Muscle layer of colon (tissue), 2 donors: Measurements from ENCODE around the gene SAMD8.
"Not testable (repeated sequence)": the region's sequence is repeated elsewhere in the genome, so short reads cannot be mapped to it uniquely, and the experiment has no call there.

Experiments
- H3K27ac ChIP-seq: one replicate; pipeline ENCODE4 v1.7.0; 2013; ENCODE audit warnings: low read depth, mild to moderate bottlenecking, low read length, moderate library complexity
- H3K27me3 ChIP-seq, 2 donors: one replicate each; pipeline ENCODE4 v1.7.0; 2013; ENCODE audit warnings: low read length in 2 of 2, mild to moderate bottlenecking in 2 of 2; ENCODE audit not compliant: insufficient read depth in 2 of 2, control insufficient read depth in 1 of 2
- H3K36me3 ChIP-seq: one replicate; pipeline ENCODE4 v1.7.0; 2013; ENCODE audit warnings: mild to moderate bottlenecking, low read length; ENCODE audit not compliant: insufficient read depth
- H3K4me1 ChIP-seq: one replicate; pipeline ENCODE4 v1.7.0; 2013; ENCODE audit warnings: mild to moderate bottlenecking, low read length; ENCODE audit not compliant: insufficient read depth
- H3K4me3 ChIP-seq, 2 donors: one replicate each; pipeline ENCODE4 v1.7.0; 2013; ENCODE audit warnings: low read length in 2 of 2, low read depth in 1 of 2, mild to moderate bottlenecking in 1 of 2, moderate library complexity in 1 of 2
- H3K9ac ChIP-seq: one replicate; pipeline ENCODE4 v1.7.0; 2013; ENCODE audit warnings: low read length
- H3K9me3 ChIP-seq: one replicate; pipeline ENCODE4 v1.7.0; 2013; ENCODE audit warnings: mild to moderate bottlenecking, low read length
- donor health status: abdominal sarcoma.
- donor health status: Adenocarcinoma of cecum.

Gene SAMD8

DNA sequence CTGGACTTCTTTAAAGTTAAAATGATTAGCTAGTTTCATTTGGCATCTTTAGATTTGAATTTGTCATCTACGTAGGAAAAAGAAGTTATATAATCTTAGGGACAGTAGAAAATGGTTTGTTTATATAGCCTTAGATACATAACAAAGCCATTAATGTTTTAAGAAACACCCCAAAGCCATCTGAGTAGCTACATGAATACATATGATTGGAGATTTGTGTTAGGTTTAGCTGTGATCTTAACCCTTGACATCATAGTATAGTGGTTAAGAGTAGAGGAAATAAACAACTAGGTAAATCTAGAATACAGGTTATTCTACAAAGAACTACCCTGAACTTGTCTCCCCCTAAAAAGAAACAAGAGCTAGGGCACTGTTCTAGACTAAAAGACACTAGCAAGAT is 18.1 kb downstream of the SAMD8 start:
- Histone ChIP-seq H3K9ac (no peak overlapping the region), H3K9me3 (no peaks in the 10 kb centered on the region), H3K4me1 (peaks cover 8% of the 10 kb centered on the region), H3K27ac (no peak overlapping the region), H3K4me3 (no peak overlapping the region), H3K27me3 (no peaks in the 10 kb centered on the region), H3K36me3 (peaks cover 4% of the 10 kb centered on the region)

DNA sequence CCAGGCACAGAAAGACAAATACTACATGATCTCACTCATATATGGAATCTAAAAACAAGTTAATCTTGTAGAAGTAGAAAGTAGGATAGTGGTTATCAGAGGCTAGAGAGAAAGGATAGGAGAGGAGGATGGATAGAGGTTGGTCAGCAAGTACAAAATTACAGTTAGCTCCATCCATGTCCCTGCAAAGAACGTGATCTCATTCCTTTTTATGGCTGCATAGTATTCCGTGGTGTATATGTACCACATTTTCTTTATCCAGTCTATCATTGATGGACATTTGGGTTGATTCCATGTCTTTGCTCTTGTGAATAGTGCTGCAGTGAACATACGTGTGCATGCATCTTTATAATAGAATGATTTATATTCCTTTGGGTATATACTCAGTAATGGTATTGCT is 22.2 kb downstream of the SAMD8 start:
- H3K9me3 ChIP-seq, H3K4me3 ChIP-seq, H3K27me3 ChIP-seq, H3K36me3 ChIP-seq, H3K9ac ChIP-seq, H3K27ac ChIP-seq: not testable (repeated sequence)
- peaks cover 10% of the 10 kb centered on the region for H3K4me1 ChIP-seq

DNA sequence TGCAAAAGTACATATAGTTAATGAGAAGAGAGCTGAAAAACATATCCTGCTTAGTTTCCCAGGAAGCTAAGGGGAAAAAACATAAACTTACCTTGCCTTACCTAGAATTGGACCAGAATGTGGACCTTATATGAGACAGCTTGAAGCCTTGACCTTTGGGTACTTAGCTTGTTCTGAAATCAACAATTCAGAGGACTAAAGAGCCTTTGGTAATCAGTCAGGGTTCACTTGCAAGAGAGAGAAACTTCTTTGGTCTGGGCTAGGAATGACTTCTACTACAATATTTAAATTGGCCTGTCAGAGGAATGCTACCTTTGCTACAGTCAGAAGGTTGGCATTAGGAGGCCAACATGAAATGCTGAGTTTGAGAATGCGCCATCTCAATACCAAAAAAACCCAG is 24.9 kb downstream of the SAMD8 start:
- H3K9me3 ChIP-seq: no peaks in the 10 kb centered on the region
- no peaks in the 10 kb centered on the region for H3K27me3 ChIP-seq
- no peaks in the 10 kb centered on the region for H3K36me3 ChIP-seq
- H3K27ac ChIP-seq: no peak overlapping the region
- H3K4me1 ChIP-seq: peaks cover 10% of the 10 kb centered on the region
- no peak overlapping the region for H3K4me3 ChIP-seq
- H3K9ac ChIP-seq: no peak overlapping the region

DNA sequence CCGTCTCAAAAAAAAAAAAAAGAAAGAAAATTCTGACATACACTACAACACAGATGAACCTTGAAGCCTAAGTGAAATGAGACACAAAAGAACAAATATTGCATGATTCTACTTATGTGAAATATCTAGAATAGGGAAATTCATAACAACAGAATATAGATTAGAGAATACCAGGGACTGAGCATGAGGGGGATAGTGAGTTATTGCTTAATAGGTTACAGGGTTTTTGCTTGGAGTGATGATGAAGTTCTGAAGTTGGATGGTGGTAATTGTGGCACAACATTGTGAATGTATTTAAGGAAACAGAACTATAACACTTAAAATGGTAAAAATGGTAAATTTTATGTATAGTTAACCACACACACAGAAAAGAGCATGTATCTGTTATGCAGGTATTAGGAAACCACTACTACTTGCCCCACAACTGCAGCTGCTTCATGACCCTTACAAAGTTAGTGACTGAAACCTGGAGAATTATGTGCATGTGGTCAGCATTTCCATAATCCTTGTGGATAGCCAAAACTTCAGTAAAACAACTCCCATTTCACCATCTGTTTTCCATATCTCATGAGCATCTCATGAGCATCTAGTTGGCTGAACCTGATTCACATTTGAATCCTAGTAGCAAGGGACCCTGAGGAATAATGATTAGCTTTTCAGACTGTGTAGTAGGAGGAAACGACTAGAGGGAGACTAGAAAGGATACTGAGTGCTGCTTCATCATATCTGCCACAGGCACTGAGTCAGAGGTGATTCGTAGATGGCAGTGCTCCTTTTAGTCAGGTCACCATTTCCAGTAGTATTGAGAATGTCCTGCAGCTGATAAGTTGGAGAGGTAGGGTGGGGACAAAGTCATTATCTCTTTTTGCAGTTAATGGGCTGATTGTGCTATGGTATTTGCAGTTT is 26.3 kb downstream of the SAMD8 start:
- Histone ChIP-seq H3K27ac (no peak overlapping the region), H3K36me3 (no peaks in the 10 kb centered on the region), H3K9ac (no peak overlapping the region), H3K27me3 (no peaks in the 10 kb centered on the region), H3K4me1 (peaks cover 10% of the 10 kb centered on the region), H3K9me3 (no peaks in the 10 kb centered on the region), H3K4me3 (no peak overlapping the region)

DNA sequence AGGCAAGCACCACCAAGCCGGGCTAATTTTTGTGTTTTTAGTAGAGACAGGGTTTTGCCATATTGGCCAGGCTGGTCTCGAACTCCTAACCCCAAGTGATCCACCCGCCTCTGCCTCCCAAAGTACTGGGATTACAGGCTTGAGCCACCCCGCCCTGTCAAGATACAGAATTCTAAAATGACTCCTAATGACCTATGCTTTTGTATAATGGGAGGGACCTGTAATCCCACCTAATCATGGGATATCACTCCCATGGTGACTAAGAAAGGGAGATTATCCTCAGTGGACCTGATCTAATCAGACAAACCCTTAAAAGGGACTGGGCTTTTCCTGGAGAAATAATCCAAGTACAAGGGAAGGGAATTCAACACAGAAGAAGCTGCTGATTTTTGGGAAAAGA is 28.8 kb downstream of the SAMD8 start:
- Histone ChIP-seq H3K27ac (no peak overlapping the region), H3K36me3 (no peaks in the 10 kb centered on the region), H3K9me3 (no peaks in the 10 kb centered on the region), H3K4me3 (no peak overlapping the region), H3K27me3 (no peaks in the 10 kb centered on the region), H3K9ac (no peak overlapping the region), H3K4me1 (peaks cover 22% of the 10 kb centered on the region)

DNA sequence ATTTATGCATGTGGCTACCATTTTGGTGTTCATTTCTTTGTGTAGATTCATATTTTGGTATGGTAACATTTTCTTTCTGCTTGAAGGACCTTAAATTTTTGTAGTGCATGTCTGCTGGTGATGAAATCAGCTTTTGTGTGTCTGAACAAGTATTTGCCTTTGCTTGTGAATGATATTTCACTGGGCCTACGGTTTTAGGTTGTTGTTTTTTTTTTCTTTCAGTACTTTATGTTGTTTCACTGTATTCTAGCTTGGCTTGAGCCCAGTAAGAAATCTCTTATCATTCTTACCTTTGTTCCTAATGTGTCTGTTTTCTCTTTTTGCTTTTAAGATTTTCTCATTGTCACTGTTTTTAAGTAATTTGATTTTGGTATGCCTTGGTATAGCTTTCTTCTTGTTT is 31.9 kb downstream of the SAMD8 start:
- H3K27ac ChIP-seq: no peak overlapping the region
- peaks cover 19% of the 10 kb centered on the region for H3K4me1 ChIP-seq

DNA sequence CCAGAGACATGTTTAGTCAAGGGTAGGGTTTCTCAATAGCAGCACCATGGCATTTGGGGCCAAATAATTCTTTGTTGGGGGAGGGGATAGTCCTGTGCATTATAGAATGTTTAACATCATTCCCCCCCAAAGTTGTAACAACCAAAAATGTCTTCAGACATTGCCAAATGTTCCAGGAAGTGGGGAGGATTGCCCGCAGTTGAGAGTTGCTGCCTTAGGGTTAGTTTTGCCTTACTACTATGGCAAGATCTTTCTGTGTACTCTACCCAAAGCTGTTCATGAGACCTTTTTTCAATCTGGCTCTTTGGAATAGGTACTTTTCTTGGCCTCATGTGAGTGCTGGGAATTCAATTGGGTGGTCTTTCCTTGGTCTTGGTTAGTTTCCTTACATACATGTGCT is 34.1 kb downstream of the SAMD8 start:
- Histone ChIP-seq H3K36me3 (no peaks in the 10 kb centered on the region), H3K27ac (no peak overlapping the region), H3K9me3 (no peaks in the 10 kb centered on the region), H3K9ac (no peak overlapping the region), H3K4me3 (no peak overlapping the region), H3K4me1 (peaks cover 19% of the 10 kb centered on the region), H3K27me3 (no peaks in the 10 kb centered on the region)

More for the DNA sequence above, 31.9 kb downstream of the SAMD8 start:
- no peaks in the 10 kb centered on the region for H3K27me3 ChIP-seq
- no peak overlapping the region for H3K4me3 ChIP-seq
- H3K36me3 ChIP-seq: no peaks in the 10 kb centered on the region
- H3K9me3 ChIP-seq: no peaks in the 10 kb centered on the region
- no peak overlapping the region for H3K9ac ChIP-seq

DNA sequence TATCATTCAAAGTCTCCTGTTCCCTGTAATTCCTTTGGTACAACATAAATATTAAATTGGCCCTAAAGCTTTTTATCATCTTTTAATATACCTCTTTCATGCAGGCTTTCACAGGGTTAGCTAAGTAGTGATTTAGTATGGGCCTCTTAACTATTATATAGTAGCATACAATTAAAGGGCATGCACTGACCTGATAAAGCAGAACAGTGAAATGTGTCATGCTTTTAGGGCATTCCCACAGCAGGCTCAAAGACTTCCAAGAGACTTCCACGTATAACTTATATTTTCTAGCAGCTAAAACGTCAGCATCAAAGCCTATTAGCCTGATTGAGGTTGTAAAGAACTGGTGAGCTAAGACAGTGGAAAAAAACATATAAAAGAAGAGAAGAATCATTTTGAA is 35.3 kb downstream of the SAMD8 start:
- Histone ChIP-seq H3K9ac (no peak overlapping the region), H3K4me1 (peaks cover 19% of the 10 kb centered on the region), H3K9me3 (no peaks in the 10 kb centered on the region), H3K4me3 (no peak overlapping the region), H3K27ac (no peak overlapping the region), H3K27me3 (no peaks in the 10 kb centered on the region), H3K36me3 (no peaks in the 10 kb centered on the region)

DNA sequence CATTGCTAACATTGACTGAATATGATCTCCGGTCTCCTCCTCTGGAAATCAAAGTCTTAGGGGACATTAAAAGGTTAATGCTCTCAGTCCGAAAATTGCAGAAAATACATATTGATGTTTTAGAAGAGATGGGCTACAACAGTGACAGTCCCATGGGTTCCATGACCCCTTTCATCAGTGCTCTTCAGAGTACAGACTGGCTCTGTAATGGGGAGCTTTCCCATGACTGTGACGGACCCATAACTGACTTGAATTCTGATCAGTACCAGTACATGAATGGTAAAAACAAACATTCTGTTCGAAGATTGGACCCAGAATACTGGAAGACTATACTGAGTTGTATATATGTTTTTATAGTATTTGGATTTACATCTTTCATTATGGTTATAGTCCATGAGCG is 39.2 kb downstream of the SAMD8 start:
- Histone ChIP-seq H3K9me3 (no peaks in the 10 kb centered on the region), H3K9ac (no peak overlapping the region), H3K27ac (no peak overlapping the region), H3K4me3 (no peak overlapping the region), H3K4me1 (peaks cover 3% of the 10 kb centered on the region), H3K36me3 (peaks cover 5% of the 10 kb centered on the region), H3K27me3 (no peaks in the 10 kb centered on the region)

DNA sequence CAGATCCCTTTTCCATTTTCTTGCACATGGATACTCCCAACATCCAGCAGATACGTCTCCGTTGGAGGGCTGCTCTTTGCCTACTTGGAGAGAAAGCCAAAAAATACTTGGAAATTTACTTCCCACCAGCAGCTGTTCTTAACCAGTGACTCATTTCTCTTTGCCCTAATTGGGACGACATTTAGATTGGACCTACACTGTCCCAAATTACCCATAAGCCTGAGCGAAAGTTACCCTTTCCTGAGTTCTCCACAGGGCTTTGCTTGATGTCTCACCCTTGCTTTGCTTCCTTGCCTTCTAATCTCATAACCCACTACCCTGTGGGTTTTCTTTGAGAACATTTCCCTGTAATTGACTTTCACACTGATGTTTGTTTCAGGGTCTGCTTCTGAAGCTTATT is 48.1 kb downstream of the SAMD8 start:
- H3K36me3 ChIP-seq: peaks cover 3% of the 10 kb centered on the region
- H3K9ac ChIP-seq: no peak overlapping the region
- H3K27ac ChIP-seq: no peak overlapping the region
- H3K4me1 ChIP-seq: no peaks in the 10 kb centered on the region
- no peaks in the 10 kb centered on the region for H3K9me3 ChIP-seq
- H3K4me3 ChIP-seq: no peak overlapping the region
- no peaks in the 10 kb centered on the region for H3K27me3 ChIP-seq

DNA sequence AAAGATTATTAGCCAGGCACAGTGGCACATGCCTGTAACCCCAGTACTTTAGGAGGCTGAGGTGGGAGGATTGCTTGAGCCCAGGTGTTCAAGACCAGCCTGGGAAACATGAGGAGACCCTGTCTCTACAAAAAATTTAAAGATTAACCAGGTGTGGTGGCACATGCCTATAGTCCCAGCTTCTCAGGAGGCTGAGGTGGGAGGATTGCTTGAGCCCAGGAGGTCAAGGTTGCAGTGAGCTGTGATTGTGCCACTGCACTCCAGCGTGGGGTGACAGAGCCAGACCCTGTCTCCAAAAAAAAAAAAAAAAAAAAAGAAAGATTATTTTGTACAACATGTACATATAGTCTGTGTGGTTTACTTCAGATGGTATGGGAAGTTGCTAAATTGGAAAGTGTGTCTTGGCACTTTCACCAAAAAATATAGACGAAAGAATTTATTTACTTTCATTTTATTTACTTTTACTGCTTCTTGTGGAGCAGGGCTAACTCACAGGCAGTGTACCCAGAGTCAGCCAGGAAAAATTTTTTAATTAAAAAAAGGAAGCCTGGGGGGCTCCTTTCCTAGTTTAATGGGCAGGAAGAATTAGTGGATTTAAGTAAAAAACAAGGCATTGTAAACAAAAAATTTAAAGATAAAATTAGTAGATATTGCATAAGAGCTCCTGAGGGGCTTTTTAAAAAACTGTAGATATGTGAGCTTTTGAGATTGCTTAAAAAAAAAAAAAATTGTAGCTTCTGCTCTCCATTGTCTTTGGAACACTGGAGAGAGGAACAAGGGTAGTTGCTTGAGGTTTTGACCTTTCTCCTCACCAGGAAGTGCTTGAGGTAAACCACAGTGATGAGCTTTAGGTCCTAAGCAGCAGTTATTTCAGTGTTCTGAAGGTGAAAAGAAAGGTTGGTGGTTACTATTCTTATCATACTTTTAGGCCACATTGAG is 54.5 kb downstream of the SAMD8 start:
- Histone ChIP-seq H3K9ac (no peak overlapping the region), H3K4me3 (no peak overlapping the region), H3K9me3 (no peaks in the 10 kb centered on the region), H3K4me1 (no peaks in the 10 kb centered on the region), H3K27me3 (no peaks in the 10 kb centered on the region), H3K27ac (no peak overlapping the region), H3K36me3 (peaks cover 3% of the 10 kb centered on the region)
